K562 (cell line): Measurements from ENCODE around the gene TMEM208. TPM values are rescaled to one million over a fixed set of nuclear protein-coding genes. Genes with fewer than 3 reads are reported as not detected.

Experiments used
- ATAC-seq: fragments of 200-7000 bp; cut with Tn5 transposase; 3 replicates; pipeline ENCODE4 v1.9.1; 2020; ENCODE audit warnings: moderate library complexity
- BruUV-seq: library from RNA; stranded (reverse); fragments of 400-500 nt; replicated peaks from 2 replicates; lab custom pipeline; 2021; lab: Mats Ljungman, UMichigan
- CTCF ChIA-PET: fragments of 300-600 bp; formaldehyde crosslinking; extraction: SDS; loops from one replicate; lab custom pipeline; 2021; ENCODE audit warnings: low intra/inter-chr PET ratio; lab: Yijun Ruan, JAX
- POLR2A ChIA-PET: fragments of 300-600, 350-650 bp; sonication (Branson Sonifier 250); formaldehyde crosslinking; extraction: SDS; loops from one replicate; lab custom pipeline; 2021; ENCODE audit warnings: antibody characterized with exemption, inconsistent platforms; lab: Yijun Ruan, JAX
- DNase-seq, 4 experiments: peaks; one replicate each; pipeline versions ENCODE4 v3.0.0 to v3.0.0-alpha.2; 2011 to 2018; ENCODE audit warnings: low spot score in 3 of 4, mixed read lengths in 3 of 4; ENCODE audit errors: extremely low read depth in 1 of 4
- FAIRE-seq: peaks from 2 replicates; lab custom pipeline; 2011; peaks lifted over from hg19 to GRCh38; lab: Jason Lieb, UNC
- H2AFZ ChIP-seq: 2 replicates; pipeline ENCODE4 v1.6.0; 2011; ENCODE audit warnings: low read depth, low read length, control low read depth, inconsistent platforms
- H3K27ac ChIP-seq: fragments of 200-600 bp; 3 replicates; pipeline ENCODE4 v1.8.0; 2011; ENCODE audit warnings: low read depth, mild to moderate bottlenecking, control low read depth, inconsistent platforms, low read length, moderate library complexity, mixed read lengths; ENCODE audit errors: extremely low read depth
- H3K27me3 ChIP-seq, 2 experiments: fragments of 300-600 bp in 1 of 2; 2 replicates in 1 of 2; 3 replicates in 1 of 2; pipeline versions ENCODE4 v1.6.0 to v1.8.0; 2011; ENCODE audit warnings: inconsistent platforms in 2 of 2, low read length in 2 of 2, mild to moderate bottlenecking in 1 of 2, mixed read lengths in 1 of 2, moderate library complexity in 1 of 2; ENCODE audit not compliant: control insufficient read depth in 2 of 2, insufficient read depth in 2 of 2
- H3K36me3 ChIP-seq: fragments of 300-600 bp; 3 replicates; pipeline ENCODE4 v1.8.0; 2011; ENCODE audit warnings: mild to moderate bottlenecking, low read length, inconsistent platforms; ENCODE audit not compliant: control insufficient read depth, insufficient read depth
- H3K4me1 ChIP-seq, 2 experiments: fragments of 200-600 bp in 1 of 2; replicated peaks in 1 of 2; 2 replicates in 1 of 2; 3 replicates in 1 of 2; pipeline versions ENCODE4 v1.5.1 to v1.8.0; 2011; ENCODE audit warnings: inconsistent platforms in 2 of 2, low read length in 2 of 2, mild to moderate bottlenecking in 1 of 2, mixed read lengths in 1 of 2, moderate library complexity in 1 of 2; ENCODE audit not compliant: control insufficient read depth in 2 of 2, insufficient read depth in 2 of 2
- H3K4me2 ChIP-seq: 2 replicates; pipeline ENCODE4 v1.6.1; 2011; ENCODE audit warnings: low read length, control low read depth, inconsistent platforms, mixed read lengths; ENCODE audit not compliant: insufficient read depth
- H3K4me3 ChIP-seq: fragments of 200-600 bp; sonication (generic), shearing (Covaris generic); 2 replicates; pipeline ENCODE4 v1.5.1; 2016; ENCODE audit warnings: control low read depth, inconsistent platforms
- H3K79me2 ChIP-seq: fragments of 200-600 bp; 3 replicates; pipeline ENCODE4 v1.8.0; 2011; ENCODE audit warnings: low read length, inconsistent platforms; ENCODE audit not compliant: control insufficient read depth, insufficient read depth
- H3K9ac ChIP-seq, 2 experiments: 2 replicates each; pipeline versions ENCODE4 v1.6.0 to v1.6.1; 2011; ENCODE audit warnings: low read depth in 2 of 2, low read length in 2 of 2, control low read depth in 1 of 2, inconsistent platforms in 1 of 2, mild to moderate bottlenecking in 1 of 2, mixed read lengths in 1 of 2; ENCODE audit not compliant: insufficient read depth in 1 of 2
- H3K9me1 ChIP-seq: one replicate; pipeline ENCODE4 v1.6.0; 2011; ENCODE audit warnings: inconsistent platforms, mild to moderate bottlenecking, low read length, moderate library complexity; ENCODE audit not compliant: control insufficient read depth, insufficient read depth
- H3K9me3 ChIP-seq: replicated peaks from 2 replicates; pipeline ENCODE4 v1.5.1; 2011; ENCODE audit warnings: low read depth, low read length, inconsistent platforms; ENCODE audit not compliant: control insufficient read depth, insufficient read depth
- H4K20me1 ChIP-seq: replicated peaks from 2 replicates; pipeline ENCODE4 v1.6.1; 2011; ENCODE audit warnings: low read length, inconsistent platforms, mixed read lengths; ENCODE audit not compliant: control insufficient read depth, insufficient read depth
- POLR2A ChIP-seq: fragments of 450-650 bp; conservative IDR thresholded peaks from 2 replicates; pipeline ENCODE4 v1.6.1; 2016
- POLR2G ChIP-seq: fragments of 200-400 bp; formaldehyde crosslinking; IDR thresholded peaks from 2 replicates; pipeline ENCODE4 v1.6.1; 2017; ENCODE audit warnings: low read depth, mild to moderate bottlenecking, antibody characterized with exemption, low read length, moderate library complexity
- RBFOX2 ChIP-seq: fragments of 200-400 bp; formaldehyde crosslinking; IDR thresholded peaks from 2 replicates; pipeline ENCODE4 v1.6.1; 2017; ENCODE audit warnings: low read depth, mild to moderate bottlenecking, low read length, moderate library complexity
- SP1 ChIP-seq: sonication (generic); formaldehyde crosslinking; IDR thresholded peaks from 2 replicates; pipeline ENCODE4 v1.8.1; 2022; ENCODE audit warnings: mild to moderate bottlenecking, missing genetic modification reagents
- WGBS: fragments of 100-300 bp; shearing (Covaris generic); methylation state at CpG from one replicate; pipeline ENCODE4 v1.1.6; 2016; ENCODE audit warnings: low coverage, mixed read lengths; ENCODE audit not compliant: insufficient coverage; ENCODE audit errors: missing lambda C conversion rate; 5-methylcytosine and 5-hydroxymethylcytosine counted together
- in situ Hi-C: fragments of 300-500 bp; cut with MboI; formaldehyde crosslinking; loops from 4 replicates; pipeline ENCODE4 v1.15.0; 2018; ENCODE audit warnings: inconsistent platforms, mixed read lengths
- intact Hi-C: fragments of 100-400 bp; cut with micrococcal nuclease; formaldehyde crosslinking; loops from 2 replicates; pipeline ENCODE4 v1.14.2; 2022
- polyA plus RNA-seq, 8 experiments: library from polyadenylated mRNA; depleted of rRNA in 4 of 8; stranded (reverse) in 5 of 8; unstranded in 3 of 8; fragments of >200 nt; fragmentation: Nextera tagmentation in 2 of 8; fragmentation: Illumina TruSeq in 1 of 8; extraction: Ambion mirVana in 2 of 8; extraction: Trizol in 1 of 8; gene quantifications; 2 replicates each; pipeline versions ENCODE4 v1.2.1 to v1.2.3, GENCODE V29; 2011 to 2014; ENCODE audit warnings: inconsistent platforms in 1 of 8, missing spikeins in 1 of 8
- total RNA-seq, 7 experiments: library from RNA; depleted of rRNA in 6 of 7; stranded (reverse); fragments of >200 nt in 6 of 7; fragmentation: Illumina TruSeq in 2 of 7; extraction: Trizol in 2 of 7; gene quantifications; 2 replicates each; pipeline versions ENCODE4 v1.2.1 to v1.2.3, GENCODE V29; 2011 to 2021; ENCODE audit warnings: low replicate concordance in 1 of 7

Gene TMEM208
- total and polyA plus RNA-seq, 9 of the 15 experiments (the other 6 are each of a cell fraction or from before 2014, with no cell fraction given), result 31.8 to 239 (median 54.3) TPM

GRCh38 chr16:67228905-67229304 lies 2.0 kb downstream of the TMEM208 start:
- H3K4me1 ChIP-seq, result peaks cover 18 to 20% of the 10 kb centered on the region in 2 experiments; a peak in 4 of 5 replicates
- peaks cover 21% of the 10 kb centered on the region for H3K79me2 ChIP-seq
- no peak for ATAC-seq
- no peak overlapping the region for H3K4me3 ChIP-seq
- H3K36me3 ChIP-seq, result peaks cover 64% of the 10 kb centered on the region; the same call in 2 of the 3 replicates
- CTCF ChIA-PET, result no interaction called here
- BruUV-seq, result no TSS peak
- POLR2A ChIA-PET, result interaction anchor here (0.9 to 2.8 kb wide), 2 partner anchors 9 to 17 kb away, joined by 3 to 31 read pairs; no protein-coding TSS in a partner anchor
- in situ Hi-C loops, result no loop called here
- H3K27me3 ChIP-seq, result no peaks in the 10 kb centered on the region
- no peak overlapping the region for H3K9ac ChIP-seq
- H2AFZ ChIP-seq, result no peak overlapping the region
- DNase-seq, result no peak
- H3K27ac ChIP-seq, result no peak overlapping the region
- TF ChIP-seq POLR2G (peak; percentile 65), SP1 (CRISPR knock-in tag) (no peak), RBFOX2 (peak; percentile 40; the same call in 1 of the 2 replicates), POLR2A (0 out of 2 replicates have a peak, but pooled peaks have one; percentile 4)
- TF ChIP-seq, all 486 proteins: peak for 3
- no peak overlapping the region for H3K4me2 ChIP-seq
- H3K9me1 ChIP-seq, result no peaks in the 10 kb centered on the region
- WGBS, result 81% methylated on average over 9 of the region's 9 CpGs
- no peaks in the 10 kb centered on the region for H4K20me1 ChIP-seq
- no peaks in the 10 kb centered on the region for H3K9me3 ChIP-seq
- FAIRE-seq, result no peak
- intact Hi-C loops, result loop anchor here (5.0 kb wide), 1 partner anchor 37 kb away; the partner anchor contains the start of genes E2F4 and EXOC3L1
